WTC11 (cell line): ENCODE data around the gene CD79B.
"Not testable (repeated sequence)": the region's sequence is repeated elsewhere in the genome, so short reads cannot be mapped to it uniquely, and the experiment has no call there.

ENCODE experiments used
- ESRRA ChIP-seq: sonication (generic); formaldehyde crosslinking; IDR thresholded peaks from 2 replicates; pipeline ENCODE4 v1.8.1; 2022; ENCODE audit warnings: mild to moderate bottlenecking, missing genetic modification reagents, borderline replicate concordance
- FOXP4 ChIP-seq: sonication (generic); formaldehyde crosslinking; IDR thresholded peaks from 2 replicates; pipeline ENCODE4 v1.8.0; 2022; ENCODE audit warnings: mild to moderate bottlenecking, missing genetic modification reagents

- not testable (repeated sequence) for TF ChIP-seq ESRRA, FOXP4
Measured at GRCh38 chr17:63918789-63919305, 13.3 kb downstream of the CD79B start, which contains the start of gene GH1.
